HL-60 (cell line): ENCODE measurements around the gene GAB4.

Experiments
- POLR2AphosphoS5 ChIP-seq: IDR thresholded peaks from 2 replicates; pipeline ENCODE4 v1.6.1; 2012; ENCODE audit warnings: low read depth
- TF ChIP-seq, protein P1 (sequence below): IDR thresholded peaks from one replicate; pipeline ENCODE4 v1.5.1; 2011; ENCODE audit warnings: low read length, control low read depth, inconsistent platforms; ENCODE audit not compliant: insufficient read depth

- TF ChIP-seq, protein P1, sequence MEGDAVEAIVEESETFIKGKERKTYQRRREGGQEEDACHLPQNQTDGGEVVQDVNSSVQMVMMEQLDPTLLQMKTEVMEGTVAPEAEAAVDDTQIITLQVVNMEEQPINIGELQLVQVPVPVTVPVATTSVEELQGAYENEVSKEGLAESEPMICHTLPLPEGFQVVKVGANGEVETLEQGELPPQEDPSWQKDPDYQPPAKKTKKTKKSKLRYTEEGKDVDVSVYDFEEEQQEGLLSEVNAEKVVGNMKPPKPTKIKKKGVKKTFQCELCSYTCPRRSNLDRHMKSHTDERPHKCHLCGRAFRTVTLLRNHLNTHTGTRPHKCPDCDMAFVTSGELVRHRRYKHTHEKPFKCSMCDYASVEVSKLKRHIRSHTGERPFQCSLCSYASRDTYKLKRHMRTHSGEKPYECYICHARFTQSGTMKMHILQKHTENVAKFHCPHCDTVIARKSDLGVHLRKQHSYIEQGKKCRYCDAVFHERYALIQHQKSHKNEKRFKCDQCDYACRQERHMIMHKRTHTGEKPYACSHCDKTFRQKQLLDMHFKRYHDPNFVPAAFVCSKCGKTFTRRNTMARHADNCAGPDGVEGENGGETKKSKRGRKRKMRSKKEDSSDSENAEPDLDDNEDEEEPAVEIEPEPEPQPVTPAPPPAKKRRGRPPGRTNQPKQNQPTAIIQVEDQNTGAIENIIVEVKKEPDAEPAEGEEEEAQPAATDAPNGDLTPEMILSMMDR: no peak
- TF ChIP-seq POLR2AphosphoS5: no peak
Observed at GRCh38 chr22:16965083-16965482, 42.9 kb downstream of the GAB4 start.
